KOPT-K1 (cell line): ENCODE measurements around the gene SLC50A1.
"Not testable (repeated sequence)": the region's sequence is repeated elsewhere in the genome, so short reads cannot be mapped to it uniquely, and the experiment has no call there.

ENCODE experiments used
- H3K27ac ChIP-seq: fragments of 200-600 bp; sonication (generic); 2 replicates; pipeline ENCODE4 v1.5.1; 2016; ENCODE audit warnings: antibody characterized with exemption, mild to moderate bottlenecking, low read depth, low read length; ENCODE audit not compliant: poor library complexity, severe bottlenecking
- H3K36me3 ChIP-seq: fragments of 200-600 bp; sonication (generic); 2 replicates; pipeline ENCODE4 v1.5.1; 2017; ENCODE audit warnings: antibody characterized with exemption, mild to moderate bottlenecking, low read length, moderate library complexity; ENCODE audit not compliant: insufficient read depth
- H3K9me3 ChIP-seq: fragments of 200-600 bp; sonication (generic); 2 replicates; pipeline ENCODE4 v1.5.1; 2017; ENCODE audit warnings: antibody characterized with exemption, low read length, mild to moderate bottlenecking; ENCODE audit not compliant: insufficient read depth, poor library complexity, severe bottlenecking

Gene SLC50A1

GRCh38 chr1:155107309-155108264 lies 28.1 kb upstream of the SLC50A1 start:
- H3K27ac ChIP-seq: no peak overlapping the region
- H3K9me3 ChIP-seq: no peaks in the 10 kb centered on the region
- no peaks in the 10 kb centered on the region for H3K36me3 ChIP-seq

GRCh38 chr1:155108296-155108695 lies 27.4 kb upstream of the SLC50A1 start:
- no peaks in the 10 kb centered on the region for H3K9me3 ChIP-seq
- H3K27ac ChIP-seq: no peak overlapping the region
- no peaks in the 10 kb centered on the region for H3K36me3 ChIP-seq

- Histone ChIP-seq H3K36me3 (no peaks in the 10 kb centered on the region), H3K27ac (no peak overlapping the region), H3K9me3 (no peaks in the 10 kb centered on the region)
Observed at GRCh38 chr1:155110381-155110780, 25.3 kb upstream of the SLC50A1 start.

- H3K9me3 ChIP-seq: no peaks in the 10 kb centered on the region
- H3K36me3 ChIP-seq: no peaks in the 10 kb centered on the region
- no peak overlapping the region for H3K27ac ChIP-seq
Observed at GRCh38 chr1:155110826-155111225, 24.8 kb upstream of the SLC50A1 start.

GRCh38 chr1:155113450-155113980 lies 22.1 kb upstream of the SLC50A1 start:
- Histone ChIP-seq H3K27ac (no peak overlapping the region), H3K36me3 (no peaks in the 10 kb centered on the region), H3K9me3 (no peaks in the 10 kb centered on the region)

GRCh38 chr1:155116113-155116764 lies 19.4 kb upstream of the SLC50A1 start:
- H3K9me3 ChIP-seq: no peaks in the 10 kb centered on the region
- no peaks in the 10 kb centered on the region for H3K36me3 ChIP-seq
- no peak overlapping the region for H3K27ac ChIP-seq

- H3K9me3 ChIP-seq: no peaks in the 10 kb centered on the region
- no peak overlapping the region for H3K27ac ChIP-seq
- no peaks in the 10 kb centered on the region for H3K36me3 ChIP-seq
Observed at GRCh38 chr1:155117610-155118009, 18.0 kb upstream of the SLC50A1 start.

GRCh38 chr1:155118090-155118489 lies 17.6 kb upstream of the SLC50A1 start:
- H3K9me3 ChIP-seq, H3K27ac ChIP-seq, H3K36me3 ChIP-seq: not testable (repeated sequence)

- Histone ChIP-seq H3K27ac (no peak overlapping the region), H3K36me3 (no peaks in the 10 kb centered on the region), H3K9me3 (no peaks in the 10 kb centered on the region)
Observed at GRCh38 chr1:155120253-155120652, 15.4 kb upstream of the SLC50A1 start.

GRCh38 chr1:155121249-155121648 lies 14.4 kb upstream of the SLC50A1 start:
- H3K36me3 ChIP-seq: no peaks in the 10 kb centered on the region
- H3K27ac ChIP-seq: no peak overlapping the region
- no peaks in the 10 kb centered on the region for H3K9me3 ChIP-seq

GRCh38 chr1:155122308-155122707 lies 13.3 kb upstream of the SLC50A1 start:
- Histone ChIP-seq H3K27ac (no peak overlapping the region), H3K9me3 (no peaks in the 10 kb centered on the region), H3K36me3 (no peaks in the 10 kb centered on the region)

GRCh38 chr1:155123801-155124200 lies 11.9 kb upstream of the SLC50A1 start:
- Histone ChIP-seq H3K9me3 (no peaks in the 10 kb centered on the region), H3K27ac (no peak overlapping the region), H3K36me3 (no peaks in the 10 kb centered on the region)

- no peak overlapping the region for H3K27ac ChIP-seq
- no peaks in the 10 kb centered on the region for H3K36me3 ChIP-seq
- no peaks in the 10 kb centered on the region for H3K9me3 ChIP-seq
Observed at GRCh38 chr1:155124503-155125463, 10.9 kb upstream of the SLC50A1 start.

GRCh38 chr1:155125511-155125945 lies 10.1 kb upstream of the SLC50A1 start:
- no peaks in the 10 kb centered on the region for H3K9me3 ChIP-seq
- H3K36me3 ChIP-seq: no peaks in the 10 kb centered on the region
- H3K27ac ChIP-seq: no peak overlapping the region
